GM19468 (cell line): ENCODE measurements around the gene CYP27B1.

Experiments
- ATAC-seq: cut with Tn5 transposase; IDR thresholded peaks from one replicate; pipeline ENCODE4 v1.9.1; 2021; ENCODE audit warnings: mild to moderate bottlenecking, moderate library complexity, moderate number of reproducible peaks; ENCODE audit not compliant: unreplicated experiment; ENCODE audit errors: extremely low read depth

Gene CYP27B1

GRCh38 chr12:57738661-57739237 lies 28.1 kb downstream of the CYP27B1 start, which contains the start of gene AGAP2:
TSS of gene AGAP2 (minus strand) at chr12:57738742. CDS start at chr12:57738246, 496 bp downstream.
- no peak for ATAC-seq

GRCh38 chr12:57737467-57738460 lies 29.1 kb downstream of the CYP27B1 start:
- no peak for ATAC-seq

GRCh38 chr12:57736741-57737466 lies 30.0 kb downstream of the CYP27B1 start:
- no peak for ATAC-seq

GRCh38 chr12:57735952-57736740 lies 30.7 kb downstream of the CYP27B1 start:
- no peak for ATAC-seq

- ATAC-seq: no peak
Observed at GRCh38 chr12:57735198-57735855, 31.6 kb downstream of the CYP27B1 start.

- no peak for ATAC-seq
Observed at GRCh38 chr12:57734591-57734990, 32.3 kb downstream of the CYP27B1 start.

GRCh38 chr12:57733928-57734327 lies 33.0 kb downstream of the CYP27B1 start:
- no peak for ATAC-seq

- no peak for ATAC-seq
Observed at GRCh38 chr12:57732726-57733593, 33.9 kb downstream of the CYP27B1 start.

- no peak for ATAC-seq
Observed at GRCh38 chr12:57732270-57732669, 34.6 kb downstream of the CYP27B1 start.

GRCh38 chr12:57731411-57732080 lies 35.3 kb downstream of the CYP27B1 start:
- no peak for ATAC-seq

- no peak for ATAC-seq
Observed at GRCh38 chr12:57730336-57731067, 36.4 kb downstream of the CYP27B1 start.

GRCh38 chr12:57729321-57729844 lies 37.5 kb downstream of the CYP27B1 start:
- ATAC-seq: no peak

- no peak for ATAC-seq
Observed at GRCh38 chr12:57727758-57728395, 39.0 kb downstream of the CYP27B1 start.

- ATAC-seq: no peak
Observed at GRCh38 chr12:57726884-57727757, 39.8 kb downstream of the CYP27B1 start.

GRCh38 chr12:57726151-57726883 lies 40.6 kb downstream of the CYP27B1 start:
- no peak for ATAC-seq
